Mesenchymal stem cell (in vitro differentiated cells and primary cell): ENCODE measurements around the gene B4GALNT2.
A peak's percentile ranks its signal among the peaks of the same experiment; 100 is the strongest.

Experiments
- DNase-seq: peaks from one replicate; pipeline ENCODE4 v3.0.0-alpha.2; 2013
- H2AFZ ChIP-seq: one replicate; pipeline ENCODE4 v1.6.1; 2013; ENCODE audit warnings: low read depth, mild to moderate bottlenecking, control low read depth, inconsistent platforms, low read length, moderate library complexity
- H2AK5ac ChIP-seq: 2 replicates; pipeline ENCODE4 v1.6.1; 2013; ENCODE audit warnings: low read length, moderate library complexity, mild to moderate bottlenecking, inconsistent platforms; ENCODE audit not compliant: severe bottlenecking
- H2BK120ac ChIP-seq: one replicate; pipeline ENCODE4 v1.6.1; 2013; ENCODE audit warnings: low read depth, mild to moderate bottlenecking, inconsistent platforms, low read length, moderate library complexity
- H2BK12ac ChIP-seq, 2 experiments: one replicate each; pipeline ENCODE4 v1.6.1; 2013; ENCODE audit warnings: inconsistent platforms in 2 of 2, low read length in 2 of 2, mild to moderate bottlenecking in 2 of 2, moderate library complexity in 2 of 2, control low read depth in 1 of 2
- H2BK15ac ChIP-seq: one replicate; pipeline ENCODE4 v1.6.1; 2013; ENCODE audit warnings: mild to moderate bottlenecking, low read depth, inconsistent platforms; ENCODE audit not compliant: poor library complexity, severe bottlenecking
- H2BK5ac ChIP-seq: 2 replicates; pipeline ENCODE4 v1.6.1; 2013; ENCODE audit warnings: low read depth, mild to moderate bottlenecking, low read length, control low read depth, inconsistent platforms; ENCODE audit not compliant: poor library complexity, severe bottlenecking
- H3K14ac ChIP-seq, 2 experiments: one replicate each; pipeline ENCODE4 v1.6.1; 2013; ENCODE audit warnings: inconsistent platforms in 2 of 2, low read length in 2 of 2, control low read depth in 1 of 2, mild to moderate bottlenecking in 1 of 2, moderate library complexity in 1 of 2
- H3K18ac ChIP-seq, 2 experiments: one replicate each; pipeline ENCODE4 v1.6.1; 2013; ENCODE audit warnings: inconsistent platforms in 2 of 2, low read length in 2 of 2, control low read depth in 1 of 2, low read depth in 1 of 2, mild to moderate bottlenecking in 1 of 2
- H3K23ac ChIP-seq, 2 experiments: one replicate each; pipeline ENCODE4 v1.6.1; 2013; ENCODE audit warnings: inconsistent platforms in 2 of 2, low read length in 2 of 2, mild to moderate bottlenecking in 2 of 2, moderate library complexity in 2 of 2, control low read depth in 1 of 2
- H3K27ac ChIP-seq: 2 replicates; pipeline ENCODE4 v1.5.1; 2013; ENCODE audit warnings: mild to moderate bottlenecking, moderate library complexity, low read length, control low read depth, inconsistent platforms; ENCODE audit not compliant: poor library complexity, severe bottlenecking
- H3K27me3 ChIP-seq, 2 experiments: 2 replicates each; pipeline versions ENCODE4 v1.6.1 to v1.7.0; 2013; ENCODE audit warnings: low read length in 2 of 2, mild to moderate bottlenecking in 2 of 2, moderate library complexity in 2 of 2, control low read depth in 1 of 2, inconsistent platforms in 1 of 2; ENCODE audit not compliant: control insufficient read depth in 1 of 2, insufficient read depth in 1 of 2
- H3K36me3 ChIP-seq, 2 experiments: 2 replicates each; pipeline versions ENCODE4 v1.6.1 to v1.7.0; 2013; ENCODE audit warnings: low read length in 2 of 2, control low read depth in 1 of 2, inconsistent platforms in 1 of 2, low read depth in 1 of 2, mild to moderate bottlenecking in 1 of 2; ENCODE audit not compliant: insufficient read depth in 2 of 2, control insufficient read depth in 1 of 2
- H3K4ac ChIP-seq, 2 experiments: one replicate each; pipeline ENCODE4 v1.6.1; 2013; ENCODE audit warnings: inconsistent platforms in 2 of 2, low read length in 2 of 2, mild to moderate bottlenecking in 2 of 2, moderate library complexity in 2 of 2, control low read depth in 1 of 2, low read depth in 1 of 2
- H3K4me1 ChIP-seq: 2 replicates; pipeline ENCODE4 v1.6.1; 2013; ENCODE audit warnings: low read depth, low read length, control low read depth; ENCODE audit not compliant: control insufficient read depth, insufficient read depth
- H3K4me2 ChIP-seq: 2 replicates; pipeline ENCODE4 v1.6.1; 2013; ENCODE audit warnings: low read length, mild to moderate bottlenecking, inconsistent platforms; ENCODE audit not compliant: poor library complexity, severe bottlenecking
- H3K4me3 ChIP-seq, 2 experiments: 2 replicates each; pipeline versions ENCODE4 v1.5.1 to v1.7.0; 2013; ENCODE audit warnings: low read length in 2 of 2, mild to moderate bottlenecking in 2 of 2, control low read depth in 1 of 2, low read depth in 1 of 2; ENCODE audit not compliant: insufficient read depth in 1 of 2
- H3K79me1 ChIP-seq: replicated peaks from 2 replicates; pipeline ENCODE4 v1.6.1; 2013; ENCODE audit warnings: mild to moderate bottlenecking, control low read depth, low read length, inconsistent platforms; ENCODE audit not compliant: poor library complexity, severe bottlenecking
- H3K9ac ChIP-seq: 2 replicates; pipeline ENCODE4 v1.7.0; 2013; ENCODE audit warnings: mild to moderate bottlenecking, low read length, moderate library complexity
- H3K9me3 ChIP-seq: 2 replicates; pipeline ENCODE4 v1.7.0; 2013; ENCODE audit warnings: mild to moderate bottlenecking, low read length; ENCODE audit not compliant: control insufficient read depth
- H4K8ac ChIP-seq: one replicate; pipeline ENCODE4 v1.6.1; 2013; ENCODE audit warnings: inconsistent platforms, mild to moderate bottlenecking, low read length, moderate library complexity
- H4K91ac ChIP-seq: one replicate; pipeline ENCODE4 v1.6.1; 2013; ENCODE audit warnings: mild to moderate bottlenecking, low read length, inconsistent platforms
- WGBS: methylation state at CpG from one replicate; pipeline ENCODE4 v1.1.7; 2013; ENCODE audit warnings: mixed read lengths; 5-methylcytosine and 5-hydroxymethylcytosine counted together

Gene B4GALNT2

GRCh38 chr17:49086649-49087048 lies 45.9 kb upstream of the B4GALNT2 start:
- Histone ChIP-seq H3K4ac (no peak overlapping the region), H3K36me3 (no peaks in the 10 kb centered on the region), H3K27me3 (peaks cover 0 to 31% of the 10 kb centered on the region in 2 experiments), H3K4me1 (no peaks in the 10 kb centered on the region), H3K23ac (no peak overlapping the region), H2BK120ac (no peak overlapping the region), H3K4me3 (no peak overlapping the region), H3K4me2 (no peak overlapping the region), H3K27ac (no peak overlapping the region), H4K91ac (no peak overlapping the region), H3K9me3 (peaks cover 10% of the 10 kb centered on the region), H3K9ac (no peak overlapping the region), H2AK5ac (no peak overlapping the region), H2BK15ac (no peak overlapping the region), H3K79me1 (no peaks in the 10 kb centered on the region), H2BK5ac (no peak overlapping the region), H2AFZ (no peak overlapping the region), H2BK12ac (no peak overlapping the region), H3K18ac (no peak overlapping the region), H4K8ac (no peak overlapping the region), H3K14ac (no peak overlapping the region)
- no peak for DNase-seq

- peaks cover 0 to 41% of the 10 kb centered on the region in 2 experiments for H3K27me3 ChIP-seq
- no peak overlapping the region for H2AFZ ChIP-seq
- no peak for DNase-seq
- no peak overlapping the region for H3K9ac ChIP-seq
- peaks cover 10% of the 10 kb centered on the region for H3K9me3 ChIP-seq
- H3K4ac ChIP-seq, result no peak overlapping the region
- H3K36me3 ChIP-seq, result no peaks in the 10 kb centered on the region
- no peak overlapping the region for H3K14ac ChIP-seq
- no peak overlapping the region for H2BK120ac ChIP-seq
- H2BK15ac ChIP-seq, result no peak overlapping the region
- H2BK5ac ChIP-seq, result no peak overlapping the region
- WGBS, result 95% methylated on average over 6 of the region's 7 CpGs
- H3K4me1 ChIP-seq, result peaks cover 2% of the 10 kb centered on the region
- H3K23ac ChIP-seq, result no peak overlapping the region
- no peak overlapping the region for H3K18ac ChIP-seq
- H3K4me2 ChIP-seq, result no peak overlapping the region
- no peak overlapping the region for H4K91ac ChIP-seq
- no peak overlapping the region for H2BK12ac ChIP-seq
- no peaks in the 10 kb centered on the region for H3K79me1 ChIP-seq
- H3K27ac ChIP-seq, result no peak overlapping the region
- no peak overlapping the region for H3K4me3 ChIP-seq
- H4K8ac ChIP-seq, result no peak overlapping the region
- H2AK5ac ChIP-seq, result no peak overlapping the region
Measured at GRCh38 chr17:49089094-49089493, 43.5 kb upstream of the B4GALNT2 start.

GRCh38 chr17:49090878-49091594 lies 41.5 kb upstream of the B4GALNT2 start:
- Histone ChIP-seq H2AK5ac (no peak overlapping the region), H3K36me3 (no peaks in the 10 kb centered on the region), H3K9me3 (peaks cover 10% of the 10 kb centered on the region), H2BK15ac (no peak overlapping the region), H3K27me3 (peaks cover 0 to 36% of the 10 kb centered on the region in 2 experiments), H3K23ac (no peak overlapping the region), H3K9ac (no peak overlapping the region), H2BK120ac (no peak overlapping the region), H3K4me3 (no peak overlapping the region), H4K91ac (no peak overlapping the region), H3K14ac (no peak overlapping the region), H2BK12ac (no peak overlapping the region), H4K8ac (no peak overlapping the region), H3K4me2 (no peak overlapping the region), H3K4me1 (peaks cover 2% of the 10 kb centered on the region), H3K4ac (no peak overlapping the region), H3K18ac (no peak overlapping the region), H2BK5ac (no peak overlapping the region), H3K27ac (no peak overlapping the region), H2AFZ (no peak overlapping the region), H3K79me1 (no peaks in the 10 kb centered on the region)
- no peak for DNase-seq
- 92% methylated on average over 9 of the region's 10 CpGs for WGBS

GRCh38 chr17:49093131-49093530 lies 39.4 kb upstream of the B4GALNT2 start:
- no peak overlapping the region for H3K4me2 ChIP-seq
- WGBS, result 98% methylated on average over 10 of the region's 10 CpGs
- no peak overlapping the region for H2AFZ ChIP-seq
- H3K79me1 ChIP-seq, result no peaks in the 10 kb centered on the region
- H2AK5ac ChIP-seq, result no peak overlapping the region
- peaks cover 2% of the 10 kb centered on the region for H3K4me1 ChIP-seq
- H3K14ac ChIP-seq, result no peak overlapping the region
- H3K27ac ChIP-seq, result no peak overlapping the region
- H3K23ac ChIP-seq, result no peak overlapping the region
- peaks cover 10% of the 10 kb centered on the region for H3K9me3 ChIP-seq
- no peaks in the 10 kb centered on the region for H3K36me3 ChIP-seq
- H3K27me3 ChIP-seq, result peaks cover 0 to 23% of the 10 kb centered on the region in 2 experiments
- no peak overlapping the region for H2BK120ac ChIP-seq
- DNase-seq, result no peak
- H2BK5ac ChIP-seq, result no peak overlapping the region
- H4K8ac ChIP-seq, result no peak overlapping the region
- no peak overlapping the region for H3K4ac ChIP-seq
- H3K18ac ChIP-seq, result no peak overlapping the region
- no peak overlapping the region for H3K9ac ChIP-seq
- H2BK15ac ChIP-seq, result peak overlapping the region; percentile 86
- H2BK12ac ChIP-seq, result no peak overlapping the region
- no peak overlapping the region for H3K4me3 ChIP-seq
- no peak overlapping the region for H4K91ac ChIP-seq
